Effector memory CD4-positive, alpha-beta T cell (primary cell): ENCODE results near the gene ABCF2.

Experiments
- DNase-seq, 3 donors: peaks; one replicate each; pipeline ENCODE4 v3.0.0-alpha.2; 2020
- H3K27ac ChIP-seq: 2 replicates; pipeline ENCODE4 v1.7.0; 2013; ENCODE audit warnings: mild to moderate bottlenecking, low read length, moderate library complexity; ENCODE audit not compliant: insufficient read depth, poor library complexity, severe bottlenecking
- H3K27me3 ChIP-seq: replicated peaks from 2 replicates; pipeline ENCODE4 v1.7.0; 2013; ENCODE audit warnings: mild to moderate bottlenecking, low read length; ENCODE audit not compliant: insufficient read depth, control insufficient read depth, poor library complexity, severe bottlenecking
- H3K36me3 ChIP-seq: 2 replicates; pipeline ENCODE4 v1.7.0; 2013; ENCODE audit warnings: mild to moderate bottlenecking, low read length, moderate library complexity; ENCODE audit not compliant: control insufficient read depth, insufficient read depth
- H3K4me1 ChIP-seq: 2 replicates; pipeline ENCODE4 v1.7.0; 2013; ENCODE audit warnings: low read length, mild to moderate bottlenecking; ENCODE audit not compliant: control insufficient read depth, insufficient read depth, poor library complexity, severe bottlenecking
- H3K4me3 ChIP-seq: 2 replicates; pipeline ENCODE4 v1.7.0; 2013; ENCODE audit warnings: low read length, low read depth, mild to moderate bottlenecking; ENCODE audit not compliant: insufficient read depth, poor library complexity, severe bottlenecking
- H3K9me3 ChIP-seq: 2 replicates; pipeline ENCODE4 v1.7.0; 2013; ENCODE audit warnings: mild to moderate bottlenecking, low read length, moderate library complexity; ENCODE audit not compliant: control insufficient read depth

Gene ABCF2

GRCh38 chr7:151236406-151236805 is 9.4 kb upstream of the ABCF2 start:
- peaks cover 46% of the 10 kb centered on the region for H3K36me3 ChIP-seq
- no peak overlapping the region for H3K27ac ChIP-seq
- no peak for DNase-seq
- no peaks in the 10 kb centered on the region for H3K27me3 ChIP-seq
- no peak overlapping the region for H3K4me3 ChIP-seq
- H3K9me3 ChIP-seq: no peaks in the 10 kb centered on the region
- H3K4me1 ChIP-seq: peaks cover 17% of the 10 kb centered on the region

DNA sequence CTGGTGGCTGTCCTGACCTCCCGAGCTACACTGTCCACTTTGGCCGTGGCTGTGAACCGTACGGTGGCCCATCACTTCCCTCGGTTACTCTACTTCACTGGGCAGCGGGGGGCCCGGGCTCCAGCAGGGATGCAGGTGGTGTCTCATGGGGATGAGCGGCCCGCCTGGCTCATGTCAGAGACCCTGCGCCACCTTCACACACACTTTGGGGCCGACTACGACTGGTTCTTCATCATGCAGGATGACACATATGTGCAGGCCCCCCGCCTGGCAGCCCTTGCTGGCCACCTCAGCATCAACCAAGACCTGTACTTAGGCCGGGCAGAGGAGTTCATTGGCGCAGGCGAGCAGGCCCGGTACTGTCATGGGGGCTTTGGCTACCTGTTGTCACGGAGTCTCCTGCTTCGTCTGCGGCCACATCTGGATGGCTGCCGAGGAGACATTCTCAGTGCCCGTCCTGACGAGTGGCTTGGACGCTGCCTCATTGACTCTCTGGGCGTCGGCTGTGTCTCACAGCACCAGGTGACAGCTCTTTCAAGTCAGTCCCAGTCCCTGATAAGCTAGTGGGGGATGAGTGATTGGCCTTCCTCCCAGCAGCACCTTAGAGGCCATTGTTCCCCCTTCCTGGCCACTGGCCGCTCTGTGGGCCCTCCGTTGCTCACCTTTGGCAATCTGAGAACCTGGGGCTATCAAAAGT is 8.2 kb upstream of the ABCF2 start:
- no peak for DNase-seq
- Histone ChIP-seq H3K27ac (no peak overlapping the region), H3K4me1 (peaks cover 17% of the 10 kb centered on the region), H3K27me3 (no peaks in the 10 kb centered on the region), H3K9me3 (no peaks in the 10 kb centered on the region), H3K4me3 (no peak overlapping the region), H3K36me3 (peaks cover 46% of the 10 kb centered on the region)

DNA sequence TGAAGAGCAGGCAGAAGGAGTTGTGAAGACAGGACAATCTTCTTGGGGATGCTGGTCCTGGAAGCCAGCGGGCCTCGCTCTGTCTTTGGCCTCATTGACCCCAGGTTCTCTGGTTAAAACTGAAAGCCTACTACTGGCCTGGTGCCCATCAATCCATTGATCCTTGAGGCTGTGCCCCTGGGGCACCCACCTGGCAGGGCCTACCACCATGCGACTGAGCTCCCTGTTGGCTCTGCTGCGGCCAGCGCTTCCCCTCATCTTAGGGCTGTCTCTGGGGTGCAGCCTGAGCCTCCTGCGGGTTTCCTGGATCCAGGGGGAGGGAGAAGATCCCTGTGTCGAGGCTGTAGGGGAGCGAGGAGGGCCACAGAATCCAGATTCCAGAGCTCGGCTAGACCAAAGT is 6.8 kb upstream of the ABCF2 start:
- Histone ChIP-seq H3K4me1 (peaks cover 17% of the 10 kb centered on the region), H3K36me3 (peaks cover 40% of the 10 kb centered on the region), H3K27ac (no peak overlapping the region), H3K4me3 (peak overlapping the region; percentile 98), H3K27me3 (no peaks in the 10 kb centered on the region), H3K9me3 (no peaks in the 10 kb centered on the region)
- no peak for DNase-seq

DNA sequence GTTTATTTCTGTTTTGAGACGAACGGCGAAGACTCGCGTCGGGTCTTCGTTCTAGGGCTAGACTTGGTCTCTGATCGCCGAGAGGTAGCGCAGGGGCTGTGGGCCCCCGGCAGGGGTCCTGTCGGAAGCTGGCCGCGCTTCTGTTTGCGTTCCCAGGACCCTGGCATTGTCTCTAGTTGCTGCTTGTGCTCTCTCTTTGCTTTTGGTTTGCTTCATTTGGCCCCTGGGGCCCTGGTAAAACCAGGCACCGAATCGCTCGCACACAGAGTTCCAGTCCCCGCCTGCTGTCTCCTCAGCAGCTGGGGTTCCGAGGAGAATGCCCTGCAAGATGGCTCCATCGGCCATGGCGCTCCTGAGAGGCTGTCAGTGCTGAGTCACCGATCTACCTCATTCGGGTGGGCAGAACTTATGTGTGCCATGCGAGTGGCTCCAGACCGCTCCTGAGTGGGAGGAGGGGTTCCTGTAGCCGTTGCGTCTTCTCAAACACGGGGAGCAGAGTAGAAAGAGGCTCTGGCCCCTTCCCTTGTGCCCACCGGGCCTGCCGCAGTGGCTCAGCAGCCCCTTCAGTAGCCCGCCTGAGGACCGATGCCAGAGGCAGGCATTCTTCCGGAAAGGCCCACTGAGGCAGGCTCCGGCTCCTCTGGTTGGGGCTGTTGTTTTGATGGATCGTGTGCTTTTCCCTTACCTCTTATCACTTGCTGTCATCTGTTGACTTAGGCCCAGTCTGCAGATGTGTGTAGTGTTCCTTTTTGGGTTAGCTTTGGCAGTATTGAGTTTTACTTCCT is 6.1 kb upstream of the ABCF2 start:
- Histone ChIP-seq H3K27me3 (no peaks in the 10 kb centered on the region), H3K36me3 (peaks cover 33% of the 10 kb centered on the region), H3K27ac (peak overlapping the region; percentile 73), H3K4me1 (peaks cover 17% of the 10 kb centered on the region), H3K4me3 (peak overlapping the region; percentile 98), H3K9me3 (no peaks in the 10 kb centered on the region)
- peak; percentile 47 to 55 (median 48) for DNase-seq

- H3K36me3 ChIP-seq: peaks cover 25% of the 10 kb centered on the region
- no peaks in the 10 kb centered on the region for H3K27me3 ChIP-seq
- H3K9me3 ChIP-seq: no peaks in the 10 kb centered on the region
- peaks cover 17% of the 10 kb centered on the region for H3K4me1 ChIP-seq
- H3K27ac ChIP-seq: peak within 1 kb of the TSS; percentile 73
- peak within 1 kb of the TSS; percentile 98 for H3K4me3 ChIP-seq
- DNase-seq: peak; percentile 78 to 84 (median 81)
These were observed 5.3 kb upstream of the ABCF2 start, which contains the start of gene CHPF2 for GRCh38 chr7:151232091-151232916. CHPF2 (plus strand) TSS chr7:151232483; CDS start chr7:151234012, 1,529 bp downstream.

DNA sequence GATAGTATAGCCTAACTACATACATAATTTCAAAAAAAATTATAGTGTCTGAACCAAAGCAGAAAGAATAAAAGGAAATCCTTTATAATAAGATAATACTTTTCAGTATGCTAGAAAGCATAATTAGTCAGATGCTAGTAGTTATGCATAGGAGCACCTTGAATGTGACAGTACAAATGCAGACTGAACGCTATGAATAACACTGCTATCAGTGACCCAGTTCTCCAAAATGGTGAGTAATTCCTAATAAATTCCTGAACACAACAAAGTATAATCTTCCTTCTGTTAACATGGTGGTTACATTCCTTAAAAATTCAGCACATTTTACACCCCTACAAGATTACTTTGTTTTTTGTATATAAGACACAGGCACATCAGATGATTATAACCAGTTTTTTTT is 4.1 kb upstream of the ABCF2 start:
- DNase-seq: no peak

DNA sequence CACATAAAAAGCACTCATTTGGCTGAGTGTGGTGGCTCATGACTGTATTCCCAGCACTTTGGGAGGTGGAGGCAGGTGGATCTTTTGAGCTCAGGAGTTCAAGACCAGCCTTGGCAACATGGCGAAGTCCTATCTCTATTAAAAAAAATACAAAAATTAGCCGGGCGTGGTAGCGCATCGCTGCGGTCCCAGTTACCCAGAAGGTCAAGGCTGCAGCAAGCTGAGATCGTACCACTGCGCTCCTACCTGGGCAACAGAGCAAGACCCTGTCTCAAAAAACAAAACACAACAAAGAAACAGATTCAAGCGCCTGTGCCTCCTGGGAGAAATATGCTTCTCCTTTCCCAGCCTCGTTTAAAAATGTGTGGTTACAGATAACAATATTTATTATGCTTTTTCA is 2.2 kb upstream of the ABCF2 start:
- Histone ChIP-seq H3K4me1 (peaks cover 26% of the 10 kb centered on the region), H3K4me3 (no peak overlapping the region), H3K27me3 (no peaks in the 10 kb centered on the region), H3K27ac (no peak overlapping the region), H3K9me3 (no peaks in the 10 kb centered on the region), H3K36me3 (peaks cover 6% of the 10 kb centered on the region)
- DNase-seq: no peak

More for the DNA sequence above, 4.1 kb upstream of the ABCF2 start:
- H3K9me3 ChIP-seq: no peaks in the 10 kb centered on the region
- peaks cover 14% of the 10 kb centered on the region for H3K36me3 ChIP-seq
- no peaks in the 10 kb centered on the region for H3K27me3 ChIP-seq
- peaks cover 24% of the 10 kb centered on the region for H3K4me1 ChIP-seq
- no peak overlapping the region for H3K4me3 ChIP-seq
- H3K27ac ChIP-seq: no peak overlapping the region

DNA sequence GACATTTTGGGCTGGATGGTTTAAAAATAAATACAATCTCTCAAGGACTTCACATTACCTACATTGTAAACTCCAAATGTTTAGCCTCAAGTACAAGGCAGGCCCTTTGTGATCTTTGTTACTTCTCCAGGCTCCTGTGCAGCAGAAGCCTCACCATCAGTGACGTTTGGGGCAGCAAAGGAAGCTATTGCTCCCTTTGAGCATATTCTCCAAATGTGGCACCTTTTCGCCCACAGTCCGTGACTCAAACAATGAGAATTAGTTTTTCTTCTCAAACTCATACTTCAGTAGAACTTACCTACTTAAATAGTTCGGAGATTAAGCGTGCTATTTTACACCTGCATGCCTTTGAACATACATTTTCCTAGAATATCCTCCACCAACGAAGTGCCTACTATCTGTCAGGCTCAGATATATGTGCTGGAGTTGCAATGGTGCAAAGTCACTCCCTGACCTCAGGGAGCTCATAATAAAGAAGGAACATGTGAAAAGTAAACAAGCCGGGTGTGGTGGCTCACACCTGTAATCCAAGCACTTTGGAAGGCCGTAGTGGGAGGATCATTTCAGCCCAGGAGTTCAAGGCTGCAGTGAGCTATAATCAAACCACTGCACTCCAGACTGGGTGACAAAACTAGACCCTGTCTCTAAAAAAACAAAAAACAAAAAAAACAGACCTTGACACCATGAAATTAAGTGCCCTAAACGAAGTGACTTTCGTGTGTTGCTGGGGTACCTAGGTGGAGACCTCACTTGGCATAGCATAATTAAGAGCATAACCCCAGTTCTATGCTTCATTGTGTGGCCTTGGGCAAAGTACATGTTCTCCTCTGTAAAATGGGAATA is 1.2 kb upstream of the ABCF2 start:
- Histone ChIP-seq H3K27me3 (no peaks in the 10 kb centered on the region), H3K9me3 (no peaks in the 10 kb centered on the region), H3K27ac (no peak overlapping the region), H3K4me1 (peaks cover 16% of the 10 kb centered on the region), H3K36me3 (peaks cover 16% of the 10 kb centered on the region), H3K4me3 (peak overlapping the region; percentile 69)
- no peak for DNase-seq

DNA sequence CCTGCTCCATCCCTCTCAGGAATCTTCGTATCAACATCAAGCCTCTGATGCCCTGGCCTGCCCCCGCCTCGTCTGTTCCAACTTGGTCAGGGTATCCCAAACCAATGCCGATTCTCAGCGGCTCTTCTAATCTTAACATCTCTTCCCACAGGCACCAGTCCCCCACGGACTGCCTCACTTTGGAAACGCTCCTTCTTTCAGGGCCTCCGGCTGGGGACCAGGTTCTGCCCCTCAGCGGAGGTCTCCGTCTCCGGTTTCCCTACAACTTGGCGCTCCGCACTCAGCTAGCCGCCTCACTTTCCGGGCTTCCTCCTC is 488 bp downstream of the ABCF2 start:
- no peaks in the 10 kb centered on the region for H3K27me3 ChIP-seq
- peak overlapping the region; percentile 81 for H3K27ac ChIP-seq
- peaks cover 11% of the 10 kb centered on the region for H3K4me1 ChIP-seq
- DNase-seq: no peak
- peaks cover 32% of the 10 kb centered on the region for H3K36me3 ChIP-seq
- no peaks in the 10 kb centered on the region for H3K9me3 ChIP-seq
- peak overlapping the region; percentile 69 for H3K4me3 ChIP-seq
